ENCODE data around the gene FDCSP. TPM values are rescaled to one million over a fixed set of nuclear protein-coding genes. Genes with fewer than 3 reads are reported as not detected.

The FDCSP gene
- total and polyA plus RNA-seq, 10 of the 15 experiments (the other 5 are each of a cell fraction or from before 2014, with no cell fraction given): not detected

DNA sequence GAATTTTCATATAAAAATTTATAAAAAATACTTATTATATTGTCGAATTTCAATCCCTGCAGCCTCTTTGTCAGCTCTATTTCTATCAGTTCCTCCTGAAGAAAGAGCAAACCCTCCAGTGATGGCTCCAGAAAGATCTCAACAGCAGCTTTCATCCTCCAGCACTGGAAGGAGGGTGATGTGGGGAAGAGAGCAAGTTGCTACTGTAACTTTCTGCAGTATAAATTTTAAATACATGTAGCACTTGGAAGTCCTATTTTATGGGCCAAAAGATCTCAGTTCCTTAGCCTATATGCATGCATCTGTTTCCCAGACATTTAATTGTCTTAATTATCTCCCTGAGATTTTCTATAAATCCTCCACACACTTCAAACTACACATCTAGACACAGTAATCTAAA is 44.1 kb upstream of the FDCSP start:
- Histone ChIP-seq H4K20me1 (ENCODE audit: control insufficient read depth, insufficient read depth) (no peaks in the 10 kb centered on the region), H3K27ac (ENCODE audit: control insufficient read depth, insufficient read depth) (no peak overlapping the region), H3K9me3 (replicated peaks; ENCODE audit: control insufficient read depth, insufficient read depth, low read length) (no peaks in the 10 kb centered on the region), H2AFZ (ENCODE audit: control insufficient read depth, low read depth, low read length) (no peak overlapping the region), H3K4me1 (ENCODE audit: control insufficient read depth, insufficient read depth, low read length) (no peaks in the 10 kb centered on the region), H3K36me3 (ENCODE audit: control insufficient read depth in 2 of 2, insufficient read depth in 2 of 2, low read length in 1 of 2) (no peaks in the 10 kb centered on the region), H3K9ac (ENCODE audit: control insufficient read depth, insufficient read depth, low read length) (no peak overlapping the region), H3K4me3 (no peak overlapping the region), H3K79me2 (ENCODE audit: control insufficient read depth, insufficient read depth, low read length) (no peaks in the 10 kb centered on the region), H3K4me2 (ENCODE audit: control insufficient read depth, insufficient read depth) (no peak overlapping the region), H3K27me3 (replicated peaks in 1 of 2; ENCODE audit: control insufficient read depth in 2 of 2, insufficient read depth in 2 of 2, low read length in 1 of 2) (no peaks in the 10 kb centered on the region)
- intact Hi-C loops (cut with micrococcal nuclease; ENCODE audit: unreplicated experiment) (loop anchor here (2.0 kb wide), 3 partner anchors 323 to 493 kb away; no protein-coding TSS in a partner anchor), in situ Hi-C loops (cut with MboI) (loop anchor here (5.0 kb wide), 1 partner anchor 490 kb away; no protein-coding TSS in a partner anchor)
- ChIA-PET POLR2A (no interaction called here), SMC1A (ENCODE audit: uncharacterized antibody, unreplicated experiment) (interaction anchor here (0.7 kb wide), 1 partner anchor 285 kb away, joined by 3 read pairs; no protein-coding TSS in a partner anchor), RAD21 (ENCODE audit: unreplicated experiment) (interaction anchor here (1.3 kb wide), 1 partner anchor 286 kb away, joined by 6 read pairs; no protein-coding TSS in a partner anchor), CTCF (interaction anchor here (2.6 to 4.6 kb wide), 3 partner anchors 286 to 492 kb away, joined by 9 to 36 read pairs (median 19); no protein-coding TSS in a partner anchor)
- WGBS (ENCODE audit: insufficient coverage, insufficient replicate concordance, low lambda C conversion rate, missing lambda C conversion rate): 0% methylated on average over 1 of the region's 1 CpG
- TF ChIP-seq PML (IDR thresholded peaks at IDR 0.05; ENCODE audit: low read length) (no peak), DPF2 (IDR thresholded peaks at IDR 0.05) (no peak), EGR1 (IDR thresholded peaks at IDR 0.05; ENCODE audit: borderline replicate concordance in 1 of 2, low read depth in 2 of 2, low read length in 2 of 2) (no peak), PAX8 (IDR thresholded peaks at IDR 0.05) (no peak), TCF7 (IDR thresholded peaks at IDR 0.05; ENCODE audit: borderline replicate concordance) (no peak), NR2F1 (conservative IDR thresholded peaks at IDR 0.05) (no peak), TCF3 (IDR thresholded peaks at IDR 0.05; ENCODE audit: borderline replicate concordance, insufficient read depth, low read depth, low read length) (no peak), GATAD2B (conservative IDR thresholded peaks at IDR 0.05; ENCODE audit: low read depth) (no peak), ZNF384 (IDR thresholded peaks at IDR 0.05; ENCODE audit: borderline replicate concordance, low read depth, low read length) (no peak), CHD1 (IDR thresholded peaks at IDR 0.05; ENCODE audit: low read depth, low read length) (no peak), CHD4 (IDR thresholded peaks at IDR 0.05) (no peak), SIN3A (IDR thresholded peaks at IDR 0.05; ENCODE audit: low read depth, low read length) (no peak)
- TF ChIP-seq, protein P1, sequence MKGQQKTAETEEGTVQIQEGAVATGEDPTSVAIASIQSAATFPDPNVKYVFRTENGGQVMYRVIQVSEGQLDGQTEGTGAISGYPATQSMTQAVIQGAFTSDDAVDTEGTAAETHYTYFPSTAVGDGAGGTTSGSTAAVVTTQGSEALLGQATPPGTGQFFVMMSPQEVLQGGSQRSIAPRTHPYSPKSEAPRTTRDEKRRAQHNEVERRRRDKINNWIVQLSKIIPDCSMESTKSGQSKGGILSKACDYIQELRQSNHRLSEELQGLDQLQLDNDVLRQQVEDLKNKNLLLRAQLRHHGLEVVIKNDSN (IDR thresholded peaks at IDR 0.05; ENCODE audit: borderline replicate concordance, extremely low read length, insufficient read depth, low read depth, low read length): no peak
- TF ChIP-seq, protein P2, sequence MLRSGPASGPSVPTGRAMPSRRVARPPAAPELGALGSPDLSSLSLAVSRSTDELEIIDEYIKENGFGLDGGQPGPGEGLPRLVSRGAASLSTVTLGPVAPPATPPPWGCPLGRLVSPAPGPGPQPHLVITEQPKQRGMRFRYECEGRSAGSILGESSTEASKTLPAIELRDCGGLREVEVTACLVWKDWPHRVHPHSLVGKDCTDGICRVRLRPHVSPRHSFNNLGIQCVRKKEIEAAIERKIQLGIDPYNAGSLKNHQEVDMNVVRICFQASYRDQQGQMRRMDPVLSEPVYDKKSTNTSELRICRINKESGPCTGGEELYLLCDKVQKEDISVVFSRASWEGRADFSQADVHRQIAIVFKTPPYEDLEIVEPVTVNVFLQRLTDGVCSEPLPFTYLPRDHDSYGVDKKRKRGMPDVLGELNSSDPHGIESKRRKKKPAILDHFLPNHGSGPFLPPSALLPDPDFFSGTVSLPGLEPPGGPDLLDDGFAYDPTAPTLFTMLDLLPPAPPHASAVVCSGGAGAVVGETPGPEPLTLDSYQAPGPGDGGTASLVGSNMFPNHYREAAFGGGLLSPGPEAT (IDR thresholded peaks at IDR 0.05; ENCODE audit: low read depth): no peak
- TF ChIP-seq, protein P3, sequence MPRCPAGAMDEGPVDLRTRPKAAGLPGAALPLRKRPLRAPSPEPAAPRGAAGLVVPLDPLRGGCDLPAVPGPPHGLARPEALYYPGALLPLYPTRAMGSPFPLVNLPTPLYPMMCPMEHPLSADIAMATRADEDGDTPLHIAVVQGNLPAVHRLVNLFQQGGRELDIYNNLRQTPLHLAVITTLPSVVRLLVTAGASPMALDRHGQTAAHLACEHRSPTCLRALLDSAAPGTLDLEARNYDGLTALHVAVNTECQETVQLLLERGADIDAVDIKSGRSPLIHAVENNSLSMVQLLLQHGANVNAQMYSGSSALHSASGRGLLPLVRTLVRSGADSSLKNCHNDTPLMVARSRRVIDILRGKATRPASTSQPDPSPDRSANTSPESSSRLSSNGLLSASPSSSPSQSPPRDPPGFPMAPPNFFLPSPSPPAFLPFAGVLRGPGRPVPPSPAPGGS (IDR thresholded peaks at IDR 0.05; ENCODE audit: borderline replicate concordance, insufficient read depth, low read depth, low read length, poor library complexity, severe bottlenecking): no peak
- no peak for ATAC-seq
- FAIRE-seq: no peak
- BruUV-seq (replicated peaks): no TSS peak
- no peak for DNase-seq (ENCODE audit: low read depth, low spot score)
